ENCODE measurements around the gene SCAF8. TPM values are rescaled to one million over a fixed set of nuclear protein-coding genes. Genes with fewer than 3 reads are reported as not detected.
A peak's percentile ranks its signal among the peaks of the same experiment; 100 is the strongest.

Gene SCAF8
- total RNA-seq, 1 donor from 2014 or later: 54.9 TPM

- Mint-ChIP-seq H3K4me1 (ENCODE audit: low read depth, unreplicated experiment) (peaks cover 4% of the 10 kb centered on the region), H3K27me3 (ENCODE audit: unreplicated experiment) (no peaks in the 10 kb centered on the region), H3K4me3 (ENCODE audit: unreplicated experiment) (no peak overlapping the region), H3K27ac (ENCODE audit: unreplicated experiment) (no peak overlapping the region), H3K36me3 (ENCODE audit: unreplicated experiment) (no peaks in the 10 kb centered on the region), H3K9me3 (ENCODE audit: unreplicated experiment) (no peaks in the 10 kb centered on the region)
- DNase-seq: no peak
- no peak for TF ChIP-seq CTCF (IDR thresholded peaks at IDR 0.05; ENCODE audit: partially characterized antibody, unreplicated experiment)
These were observed 87.9 kb downstream of the SCAF8 start for GRCh38 chr6:154821099-154821498.

- Mint-ChIP-seq H3K4me1 (ENCODE audit: low read depth, unreplicated experiment) (peaks cover 4% of the 10 kb centered on the region), H3K9me3 (ENCODE audit: unreplicated experiment) (no peaks in the 10 kb centered on the region), H3K27me3 (ENCODE audit: unreplicated experiment) (no peaks in the 10 kb centered on the region), H3K36me3 (ENCODE audit: unreplicated experiment) (no peaks in the 10 kb centered on the region), H3K27ac (ENCODE audit: unreplicated experiment) (peak overlapping the region; percentile 60), H3K4me3 (ENCODE audit: unreplicated experiment) (no peak overlapping the region)
- TF ChIP-seq CTCF (IDR thresholded peaks at IDR 0.05; ENCODE audit: partially characterized antibody, unreplicated experiment): no peak
- no peak for DNase-seq
These were observed 88.4 kb downstream of the SCAF8 start for GRCh38 chr6:154821638-154822037.

GRCh38 chr6:154822947-154823558 is 89.8 kb downstream of the SCAF8 start:
- Mint-ChIP-seq H3K9me3 (ENCODE audit: unreplicated experiment) (no peaks in the 10 kb centered on the region), H3K36me3 (ENCODE audit: unreplicated experiment) (no peaks in the 10 kb centered on the region), H3K27me3 (ENCODE audit: unreplicated experiment) (no peaks in the 10 kb centered on the region), H3K4me3 (ENCODE audit: unreplicated experiment) (no peak overlapping the region), H3K4me1 (ENCODE audit: low read depth, unreplicated experiment) (peaks cover 4% of the 10 kb centered on the region), H3K27ac (ENCODE audit: unreplicated experiment) (no peak overlapping the region)
- no peak for TF ChIP-seq CTCF (IDR thresholded peaks at IDR 0.05; ENCODE audit: partially characterized antibody, unreplicated experiment)
- DNase-seq: no peak

- H3K4me1 Mint-ChIP-seq (ENCODE audit: low read depth, unreplicated experiment): peaks cover 4% of the 10 kb centered on the region
- no peak overlapping the region for H3K27ac Mint-ChIP-seq (ENCODE audit: unreplicated experiment)
- no peaks in the 10 kb centered on the region for H3K27me3 Mint-ChIP-seq (ENCODE audit: unreplicated experiment)
- no peak for DNase-seq
- H3K9me3 Mint-ChIP-seq (ENCODE audit: unreplicated experiment): no peaks in the 10 kb centered on the region
- H3K36me3 Mint-ChIP-seq (ENCODE audit: unreplicated experiment): no peaks in the 10 kb centered on the region
- no peak overlapping the region for H3K4me3 Mint-ChIP-seq (ENCODE audit: unreplicated experiment)
- no peak for TF ChIP-seq CTCF (IDR thresholded peaks at IDR 0.05; ENCODE audit: partially characterized antibody, unreplicated experiment)
These were observed 90.9 kb downstream of the SCAF8 start for GRCh38 chr6:154824076-154824475.

- no peak overlapping the region for H3K4me3 Mint-ChIP-seq (ENCODE audit: unreplicated experiment)
These were observed 96.8 kb downstream of the SCAF8 start for GRCh38 chr6:154829970-154830369.

More at GRCh38 chr6:154829970-154830369, 96.8 kb downstream of the SCAF8 start:
- Mint-ChIP-seq H3K36me3 (ENCODE audit: unreplicated experiment) (peaks cover 6% of the 10 kb centered on the region), H3K27me3 (ENCODE audit: unreplicated experiment) (peaks cover 1% of the 10 kb centered on the region), H3K27ac (ENCODE audit: unreplicated experiment) (no peak overlapping the region), H3K9me3 (ENCODE audit: unreplicated experiment) (no peaks in the 10 kb centered on the region), H3K4me1 (ENCODE audit: low read depth, unreplicated experiment) (no peaks in the 10 kb centered on the region)
- no peak for DNase-seq
- TF ChIP-seq CTCF (IDR thresholded peaks at IDR 0.05; ENCODE audit: partially characterized antibody, unreplicated experiment): no peak

All from glutamatergic neuron (in vitro differentiated cells).